ENCODE measurements around the gene COL11A1.

GRCh38 chr1:102837551-102837950, 270.8 kb downstream of the COL11A1 start:
- TF ChIP-seq, protein P1, sequence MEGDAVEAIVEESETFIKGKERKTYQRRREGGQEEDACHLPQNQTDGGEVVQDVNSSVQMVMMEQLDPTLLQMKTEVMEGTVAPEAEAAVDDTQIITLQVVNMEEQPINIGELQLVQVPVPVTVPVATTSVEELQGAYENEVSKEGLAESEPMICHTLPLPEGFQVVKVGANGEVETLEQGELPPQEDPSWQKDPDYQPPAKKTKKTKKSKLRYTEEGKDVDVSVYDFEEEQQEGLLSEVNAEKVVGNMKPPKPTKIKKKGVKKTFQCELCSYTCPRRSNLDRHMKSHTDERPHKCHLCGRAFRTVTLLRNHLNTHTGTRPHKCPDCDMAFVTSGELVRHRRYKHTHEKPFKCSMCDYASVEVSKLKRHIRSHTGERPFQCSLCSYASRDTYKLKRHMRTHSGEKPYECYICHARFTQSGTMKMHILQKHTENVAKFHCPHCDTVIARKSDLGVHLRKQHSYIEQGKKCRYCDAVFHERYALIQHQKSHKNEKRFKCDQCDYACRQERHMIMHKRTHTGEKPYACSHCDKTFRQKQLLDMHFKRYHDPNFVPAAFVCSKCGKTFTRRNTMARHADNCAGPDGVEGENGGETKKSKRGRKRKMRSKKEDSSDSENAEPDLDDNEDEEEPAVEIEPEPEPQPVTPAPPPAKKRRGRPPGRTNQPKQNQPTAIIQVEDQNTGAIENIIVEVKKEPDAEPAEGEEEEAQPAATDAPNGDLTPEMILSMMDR (conservative IDR thresholded peaks at IDR 0.05; ENCODE audit: low read length), result no peak
- TF ChIP-seq EZH2phosphoT487 (IDR thresholded peaks at IDR 0.05; ENCODE audit: borderline replicate concordance, low read depth, low read length), result no peak
